Trophoblast cell (in vitro differentiated cells and primary cell): ENCODE results near the gene CNOT3.

Source experiments
- DNase-seq, 2 donors: peaks; one replicate each; pipeline ENCODE4 v3.0.0-alpha.2; 2016
- H2AFZ ChIP-seq: 2 replicates; pipeline ENCODE4 v1.6.1; 2013; ENCODE audit warnings: low read length, moderate library complexity, mild to moderate bottlenecking; ENCODE audit not compliant: insufficient read depth, poor library complexity
- H2AK5ac ChIP-seq: 2 replicates; pipeline ENCODE4 v1.6.1; 2013; ENCODE audit warnings: mild to moderate bottlenecking, low read length
- H2BK120ac ChIP-seq: 2 replicates; pipeline ENCODE4 v1.6.1; 2013; ENCODE audit warnings: low read length, mild to moderate bottlenecking, moderate library complexity; ENCODE audit not compliant: insufficient read depth, poor library complexity
- H2BK12ac ChIP-seq: 2 replicates; pipeline ENCODE4 v1.6.1; 2013; ENCODE audit warnings: mild to moderate bottlenecking, low read length, moderate library complexity
- H2BK5ac ChIP-seq: 2 replicates; pipeline ENCODE4 v1.6.1; 2013; ENCODE audit warnings: low read length, low read depth, moderate library complexity, mild to moderate bottlenecking; ENCODE audit not compliant: poor library complexity
- H3K14ac ChIP-seq: 2 replicates; pipeline ENCODE4 v1.6.1; 2013; ENCODE audit warnings: mild to moderate bottlenecking, low read length
- H3K18ac ChIP-seq: 2 replicates; pipeline ENCODE4 v1.6.1; 2013; ENCODE audit warnings: mild to moderate bottlenecking, low read length
- H3K23ac ChIP-seq: 2 replicates; pipeline ENCODE4 v1.6.1; 2013; ENCODE audit warnings: low read length
- H3K27ac ChIP-seq: 2 replicates; pipeline ENCODE4 v1.5.1; 2013; ENCODE audit warnings: low read depth, mild to moderate bottlenecking, inconsistent platforms, low read length, moderate library complexity
- H3K27me3 ChIP-seq: 2 replicates; pipeline ENCODE4 v1.6.1; 2013; ENCODE audit warnings: inconsistent platforms, mild to moderate bottlenecking, low read length, moderate library complexity; ENCODE audit not compliant: insufficient read depth
- H3K36me3 ChIP-seq, 2 experiments: 1 replicate in 1 of 2; 2 replicates in 1 of 2; pipeline ENCODE4 v1.6.1; 2013; ENCODE audit warnings: low read length in 2 of 2, mild to moderate bottlenecking in 2 of 2, moderate library complexity in 1 of 2; ENCODE audit not compliant: insufficient read depth in 2 of 2, control insufficient read depth in 1 of 2
- H3K4ac ChIP-seq: 2 replicates; pipeline ENCODE4 v1.6.1; 2013; ENCODE audit warnings: low read depth, mild to moderate bottlenecking, low read length, moderate library complexity
- H3K4me1 ChIP-seq, 2 experiments: 1 replicate in 1 of 2; 2 replicates in 1 of 2; pipeline ENCODE4 v1.6.1; 2013; ENCODE audit warnings: low read length in 2 of 2, mild to moderate bottlenecking in 2 of 2, moderate library complexity in 1 of 2; ENCODE audit not compliant: insufficient read depth in 2 of 2, control insufficient read depth in 1 of 2
- H3K4me2 ChIP-seq: 2 replicates; pipeline ENCODE4 v1.6.1; 2013; ENCODE audit warnings: inconsistent platforms, mild to moderate bottlenecking, low read length, moderate library complexity
- H3K4me3 ChIP-seq: 2 replicates; pipeline ENCODE4 v1.5.1; 2013; ENCODE audit warnings: mild to moderate bottlenecking, low read depth, low read length, inconsistent platforms
- H3K79me1 ChIP-seq: one replicate; pipeline ENCODE4 v1.6.1; 2013; ENCODE audit warnings: low read length
- H3K79me2 ChIP-seq: 2 replicates; pipeline ENCODE4 v1.6.1; 2013; ENCODE audit warnings: low read length, mild to moderate bottlenecking; ENCODE audit not compliant: control insufficient read depth, insufficient read depth, poor library complexity
- H3K9ac ChIP-seq: 2 replicates; pipeline ENCODE4 v1.6.1; 2013; ENCODE audit warnings: mild to moderate bottlenecking, low read length
- H3K9me3 ChIP-seq: 2 replicates; pipeline ENCODE4 v1.6.1; 2013; ENCODE audit warnings: low read depth, mild to moderate bottlenecking, control low read depth, inconsistent platforms, low read length; ENCODE audit not compliant: insufficient read depth
- H4K12ac ChIP-seq: 2 replicates; pipeline ENCODE4 v1.6.1; 2013; ENCODE audit warnings: low read depth, mild to moderate bottlenecking, low read length, moderate library complexity
- H4K8ac ChIP-seq: 2 replicates; pipeline ENCODE4 v1.6.1; 2013; ENCODE audit warnings: low read depth, mild to moderate bottlenecking, low read length, moderate library complexity
- H4K91ac ChIP-seq: one replicate; pipeline ENCODE4 v1.6.1; 2013; ENCODE audit warnings: low read depth, mild to moderate bottlenecking, low read length, moderate library complexity
- WGBS: extraction: QIAGEN DNeasy Blood & Tissue Kit; methylation state at CpG from one replicate; pipeline ENCODE4 v1.1.7; 2013; ENCODE audit warnings: missing lambda C conversion rate; ENCODE audit not compliant: insufficient read length, insufficient coverage; ENCODE audit errors: extremely low coverage; 5-methylcytosine and 5-hydroxymethylcytosine counted together

CNOT3 gene

GRCh38 chr19:54189735-54190502 is 52.4 kb downstream of the CNOT3 start:
- Histone ChIP-seq H3K36me3 (peaks cover 25 to 26% of the 10 kb centered on the region in 2 experiments), H4K91ac (peak overlapping the region; percentile 95), H3K79me1 (peaks cover 27% of the 10 kb centered on the region), H4K8ac (peak overlapping the region; percentile 95), H2AK5ac (no peak overlapping the region), H3K4me1 (peaks cover 10% of the 10 kb centered on the region in 2 experiments), H3K79me2 (peaks cover 26% of the 10 kb centered on the region), H2BK120ac (peak overlapping the region; percentile 95), H3K4me2 (peak overlapping the region; percentile 53), H3K14ac (peak overlapping the region; percentile 99), H2BK5ac (peak overlapping the region; percentile 97), H3K18ac (peak overlapping the region; percentile 98), H3K23ac (no peak overlapping the region), H3K9me3 (no peaks in the 10 kb centered on the region), H3K27ac (peak overlapping the region; percentile 99), H3K27me3 (no peaks in the 10 kb centered on the region), H3K4ac (peak overlapping the region; percentile 85), H4K12ac (peak overlapping the region; percentile 87), H2AFZ (peak overlapping the region; percentile 95), H3K4me3 (peak overlapping the region; percentile 95), H3K9ac (peak overlapping the region; percentile 83), H2BK12ac (peak overlapping the region; percentile 66)
- peak; percentile 100 for DNase-seq
- no CpG with 5 or more reads among the region's 65 CpGs for WGBS

- no peaks in the 10 kb centered on the region for H3K9me3 ChIP-seq
- H2BK120ac ChIP-seq: peak overlapping the region; percentile 95
- no peak overlapping the region for H3K23ac ChIP-seq
- peak overlapping the region; percentile 95 for H3K4me3 ChIP-seq
- H2AFZ ChIP-seq: peak overlapping the region; percentile 95
- H3K4ac ChIP-seq: peak overlapping the region; percentile 85
- H3K36me3 ChIP-seq: peaks cover 23 to 25% of the 10 kb centered on the region in 2 experiments
- no peaks in the 10 kb centered on the region for H3K27me3 ChIP-seq
- no peak overlapping the region for H2AK5ac ChIP-seq
- H4K8ac ChIP-seq: peak overlapping the region; percentile 95
- WGBS: no CpG with 5 or more reads among the region's 56 CpGs
- peaks cover 26% of the 10 kb centered on the region for H3K79me2 ChIP-seq
- peak overlapping the region; percentile 99 for H3K27ac ChIP-seq
- peak; percentile 99 for DNase-seq
- peak overlapping the region; percentile 99 for H3K14ac ChIP-seq
- peak overlapping the region; percentile 88 for H3K9ac ChIP-seq
- peak overlapping the region; percentile 98 for H3K18ac ChIP-seq
- peaks cover 27% of the 10 kb centered on the region for H3K79me1 ChIP-seq
- H2BK5ac ChIP-seq: peak overlapping the region; percentile 97
- H2BK12ac ChIP-seq: peak overlapping the region; percentile 66
- peak overlapping the region; percentile 67 for H3K4me2 ChIP-seq
- peak overlapping the region; percentile 87 for H4K12ac ChIP-seq
- H4K91ac ChIP-seq: peak overlapping the region; percentile 95
- H3K4me1 ChIP-seq: peaks cover 10% of the 10 kb centered on the region in 2 experiments
Observed at GRCh38 chr19:54190503-54191010, 53.0 kb downstream of the CNOT3 start.

GRCh38 chr19:54191011-54191810 is 53.6 kb downstream of the CNOT3 start, which contains the start of gene TSEN34:
Gene TSEN34, plus strand, starts transcription at chr19:54191308. Its CDS starts 57 bp downstream, at chr19:54191365.
- Histone ChIP-seq H3K18ac (peak within 1 kb of the TSS; percentile 98), H3K27ac (peak within 1 kb of the TSS; percentile 99), H4K12ac (peak within 1 kb of the TSS; percentile 87), H3K27me3 (no peaks in the 10 kb centered on the region), H4K91ac (peak within 1 kb of the TSS; percentile 95), H3K36me3 (peaks cover 21 to 23% of the 10 kb centered on the region in 2 experiments), H4K8ac (peak within 1 kb of the TSS; percentile 95), H3K9me3 (no peaks in the 10 kb centered on the region), H2BK120ac (peak within 1 kb of the TSS; percentile 95), H3K79me2 (peaks cover 26% of the 10 kb centered on the region), H3K4ac (peak within 1 kb of the TSS; percentile 85), H3K79me1 (peaks cover 27% of the 10 kb centered on the region), H3K4me3 (peak within 1 kb of the TSS; percentile 95), H3K4me1 (peaks cover 10% of the 10 kb centered on the region in 2 experiments), H2AK5ac (peak within 1 kb of the TSS; percentile 40), H3K23ac (no peak within 1 kb of the TSS), H2AFZ (peak within 1 kb of the TSS; percentile 95), H3K9ac (peak within 1 kb of the TSS; percentile 91), H3K14ac (peak within 1 kb of the TSS; percentile 99), H3K4me2 (peak within 1 kb of the TSS; percentile 67), H2BK5ac (peak within 1 kb of the TSS; percentile 97), H2BK12ac (peak within 1 kb of the TSS; percentile 66)
- peak; percentile 83 to 89 for DNase-seq
- no CpG with 5 or more reads among the region's 77 CpGs for WGBS

GRCh38 chr19:54191811-54192453 is 54.4 kb downstream of the CNOT3 start:
- no peaks in the 10 kb centered on the region for H3K9me3 ChIP-seq
- H3K4me2 ChIP-seq: peak overlapping the region; percentile 67
- no peaks in the 10 kb centered on the region for H3K27me3 ChIP-seq
- peak overlapping the region; percentile 83 for H3K14ac ChIP-seq
- H2AK5ac ChIP-seq: no peak overlapping the region
- H2BK12ac ChIP-seq: no peak overlapping the region
- H3K23ac ChIP-seq: no peak overlapping the region
- peaks cover 10% of the 10 kb centered on the region in 2 experiments for H3K4me1 ChIP-seq
- DNase-seq: no peak
- H3K18ac ChIP-seq: peak overlapping the region; percentile 59
- peak overlapping the region; percentile 67 for H2BK5ac ChIP-seq
- H3K4ac ChIP-seq: peak overlapping the region; percentile 57
- H4K12ac ChIP-seq: peak overlapping the region; percentile 19
- H3K27ac ChIP-seq: peak overlapping the region; percentile 99
- no CpG with 5 or more reads among the region's 19 CpGs for WGBS
- H4K91ac ChIP-seq: peak overlapping the region; percentile 54
- peak overlapping the region; percentile 69 for H4K8ac ChIP-seq
- peaks cover 26% of the 10 kb centered on the region for H3K79me2 ChIP-seq
- H2AFZ ChIP-seq: no peak overlapping the region
- peak overlapping the region; percentile 91 for H3K9ac ChIP-seq
- H3K36me3 ChIP-seq: peaks cover 14 to 16% of the 10 kb centered on the region in 2 experiments
- no peak overlapping the region for H2BK120ac ChIP-seq
- H3K4me3 ChIP-seq: peak overlapping the region; percentile 95
- peaks cover 27% of the 10 kb centered on the region for H3K79me1 ChIP-seq
